ENCODE results near the gene TBC1D5.

Gene TBC1D5

GRCh38 chr3:17551895-17552294, 190.5 kb downstream of the TBC1D5 start:
- no peak overlapping the region for H3K4me3 ChIP-seq (ENCODE audit: low read depth, low read length)
- no peak for DNase-seq (ENCODE audit: low read depth)
- TF ChIP-seq, protein P1, sequence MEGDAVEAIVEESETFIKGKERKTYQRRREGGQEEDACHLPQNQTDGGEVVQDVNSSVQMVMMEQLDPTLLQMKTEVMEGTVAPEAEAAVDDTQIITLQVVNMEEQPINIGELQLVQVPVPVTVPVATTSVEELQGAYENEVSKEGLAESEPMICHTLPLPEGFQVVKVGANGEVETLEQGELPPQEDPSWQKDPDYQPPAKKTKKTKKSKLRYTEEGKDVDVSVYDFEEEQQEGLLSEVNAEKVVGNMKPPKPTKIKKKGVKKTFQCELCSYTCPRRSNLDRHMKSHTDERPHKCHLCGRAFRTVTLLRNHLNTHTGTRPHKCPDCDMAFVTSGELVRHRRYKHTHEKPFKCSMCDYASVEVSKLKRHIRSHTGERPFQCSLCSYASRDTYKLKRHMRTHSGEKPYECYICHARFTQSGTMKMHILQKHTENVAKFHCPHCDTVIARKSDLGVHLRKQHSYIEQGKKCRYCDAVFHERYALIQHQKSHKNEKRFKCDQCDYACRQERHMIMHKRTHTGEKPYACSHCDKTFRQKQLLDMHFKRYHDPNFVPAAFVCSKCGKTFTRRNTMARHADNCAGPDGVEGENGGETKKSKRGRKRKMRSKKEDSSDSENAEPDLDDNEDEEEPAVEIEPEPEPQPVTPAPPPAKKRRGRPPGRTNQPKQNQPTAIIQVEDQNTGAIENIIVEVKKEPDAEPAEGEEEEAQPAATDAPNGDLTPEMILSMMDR (IDR thresholded peaks at IDR 0.05; ENCODE audit: control insufficient read depth, extremely low read depth, insufficient read depth): no peak

GRCh38 chr3:17551333-17551732, 191.1 kb downstream of the TBC1D5 start:
- H3K4me3 ChIP-seq (ENCODE audit: low read depth, low read length): no peak overlapping the region
- TF ChIP-seq, protein P1 (IDR thresholded peaks at IDR 0.05; ENCODE audit: control insufficient read depth, extremely low read depth, insufficient read depth): no peak
- no peak for DNase-seq (ENCODE audit: low read depth)

DNA sequence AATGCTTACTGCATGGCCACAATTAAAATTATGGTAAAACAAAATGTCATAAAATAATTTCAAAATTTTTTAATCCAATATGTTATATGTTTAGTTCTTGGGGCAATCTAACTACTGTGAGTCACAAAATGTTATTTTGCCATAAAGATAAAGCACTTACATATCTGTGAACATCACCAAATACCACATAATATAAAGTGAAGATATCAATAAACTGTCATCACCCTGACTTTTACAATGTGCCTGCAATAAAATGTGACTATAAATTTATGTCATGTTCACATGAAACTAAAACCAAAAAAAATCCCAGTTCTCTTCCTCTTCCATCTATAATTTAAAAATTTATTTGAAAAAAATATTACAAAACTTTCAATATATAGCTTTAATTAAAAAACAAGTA, 191.8 kb downstream of the TBC1D5 start:
- no peak overlapping the region for H3K4me3 ChIP-seq (ENCODE audit: low read depth, low read length)
- no peak for DNase-seq (ENCODE audit: low read depth)
- TF ChIP-seq, protein P1 (IDR thresholded peaks at IDR 0.05; ENCODE audit: control insufficient read depth, extremely low read depth, insufficient read depth): no peak

GRCh38 chr3:17546500-17547255, 195.8 kb downstream of the TBC1D5 start:
- DNase-seq (ENCODE audit: low read depth): no peak
- H3K4me3 ChIP-seq (ENCODE audit: low read depth, low read length): no peak overlapping the region
- TF ChIP-seq, protein P1 (IDR thresholded peaks at IDR 0.05; ENCODE audit: control insufficient read depth, extremely low read depth, insufficient read depth): no peak

DNA sequence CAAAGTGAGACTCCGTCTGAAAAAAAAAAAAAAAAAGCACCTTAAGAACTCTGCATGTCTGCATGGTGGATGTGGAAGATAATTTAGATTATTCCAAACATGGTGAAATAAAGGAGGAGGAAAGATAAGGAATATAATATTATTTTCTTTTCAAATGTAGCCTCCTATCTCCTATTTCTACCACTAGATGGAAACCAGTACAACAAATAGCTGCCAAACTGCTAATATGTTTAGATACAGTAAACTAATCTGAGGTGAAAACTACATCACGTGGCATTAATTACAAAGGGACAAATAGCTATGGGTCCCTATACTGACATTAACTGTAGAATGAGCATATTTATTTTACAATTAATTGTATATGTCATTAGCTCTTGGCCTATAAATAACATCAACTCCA, 197.8 kb downstream of the TBC1D5 start:
- TF ChIP-seq, protein P1 (IDR thresholded peaks at IDR 0.05; ENCODE audit: control insufficient read depth, extremely low read depth, insufficient read depth): peak; percentile 37
- no peak overlapping the region for H3K4me3 ChIP-seq (ENCODE audit: low read depth, low read length)
- DNase-seq (ENCODE audit: low read depth): no peak

DNA sequence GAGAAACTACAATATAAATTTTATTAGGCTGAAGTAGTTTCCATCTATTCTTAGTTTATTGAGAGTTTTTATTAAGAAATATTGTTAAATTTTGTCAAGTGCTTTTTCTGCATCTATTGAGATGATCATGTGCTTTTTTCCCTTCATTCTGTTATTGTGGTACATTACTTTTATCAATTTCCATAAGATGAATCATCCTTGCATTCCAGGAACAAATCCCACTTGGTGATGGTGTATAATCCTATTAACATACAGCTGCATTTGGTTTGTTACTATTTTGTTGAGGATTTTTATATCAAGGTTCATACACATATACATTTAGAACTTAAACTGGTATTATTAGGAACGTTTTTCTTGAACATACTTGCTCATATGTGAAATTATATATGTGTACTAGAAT, 199.8 kb downstream of the TBC1D5 start:
- H3K4me3 ChIP-seq (ENCODE audit: low read depth, low read length): no peak overlapping the region
- TF ChIP-seq, protein P1 (IDR thresholded peaks at IDR 0.05; ENCODE audit: control insufficient read depth, extremely low read depth, insufficient read depth): no peak

GRCh38 chr3:17539436-17539835, 203.0 kb downstream of the TBC1D5 start:
- TF ChIP-seq, protein P1 (IDR thresholded peaks at IDR 0.05; ENCODE audit: control insufficient read depth, extremely low read depth, insufficient read depth): no peak
- DNase-seq (ENCODE audit: low read depth): no peak
- no peak overlapping the region for H3K4me3 ChIP-seq (ENCODE audit: low read depth, low read length)

More for the DNA sequence above, 199.8 kb downstream of the TBC1D5 start:
- DNase-seq (ENCODE audit: low read depth): no peak
